ENCODE data around the gene ABCG1. TPM values are rescaled to one million over a fixed set of nuclear protein-coding genes. Genes with fewer than 3 reads are reported as not detected.

ABCG1 gene
- polyA plus RNA-seq, 1 donor from 2014 or later: 11.6 TPM

DNA sequence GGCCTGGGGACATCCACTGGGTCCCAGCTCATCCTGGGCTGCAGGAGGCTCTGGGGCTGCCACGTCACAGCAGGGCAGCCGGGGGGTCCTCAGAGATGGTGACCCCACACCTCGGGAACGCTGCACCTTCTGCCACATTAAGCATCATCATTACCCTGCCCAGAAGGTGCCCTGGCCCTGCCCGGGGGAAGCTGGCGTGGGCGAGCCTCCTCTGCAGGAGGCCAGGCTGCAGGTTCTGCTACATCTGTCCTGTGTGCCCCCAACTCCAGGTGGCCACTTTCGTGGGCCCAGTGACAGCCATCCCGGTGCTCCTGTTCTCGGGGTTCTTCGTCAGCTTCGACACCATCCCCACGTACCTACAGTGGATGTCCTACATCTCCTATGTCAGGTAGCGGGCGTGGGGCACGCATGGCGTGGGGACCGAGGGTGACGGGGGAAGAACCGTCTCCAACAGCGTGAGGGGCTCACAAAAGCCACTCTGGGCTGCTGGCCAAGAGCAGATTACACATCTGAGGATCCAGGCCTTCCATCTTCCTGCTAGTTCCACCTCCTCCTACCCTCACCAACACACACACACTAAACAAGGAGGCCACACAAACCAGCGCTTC lies 75.4 kb downstream of the ABCG1 start:
- no peak overlapping the region for H3K4me3 Mint-ChIP-seq
- H3K36me3 Mint-ChIP-seq: peaks cover 2% of the 10 kb centered on the region
- H3K27ac Mint-ChIP-seq: no peak overlapping the region
- H3K27me3 Mint-ChIP-seq: no peaks in the 10 kb centered on the region
- no peaks in the 10 kb centered on the region for H3K9me3 Mint-ChIP-seq
- no peaks in the 10 kb centered on the region for H3K4me1 Mint-ChIP-seq

DNA sequence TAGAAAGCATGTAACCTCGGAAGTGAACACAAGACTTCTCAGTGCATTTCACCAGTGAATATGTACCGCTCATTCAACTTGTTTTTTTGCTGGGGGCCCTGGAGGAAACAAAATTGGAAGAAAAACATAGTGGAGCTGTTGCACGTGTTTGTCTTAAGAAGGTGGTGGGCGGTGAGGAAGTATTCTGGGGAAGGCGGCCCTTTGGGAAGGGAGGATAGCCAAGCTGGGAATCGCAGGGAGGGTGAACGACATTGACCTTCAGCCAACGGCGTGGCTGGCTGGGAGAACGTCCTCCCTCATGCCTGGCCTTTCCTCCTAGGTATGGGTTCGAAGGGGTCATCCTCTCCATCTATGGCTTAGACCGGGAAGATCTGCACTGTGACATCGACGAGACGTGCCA lies 76.9 kb downstream of the ABCG1 start:
- Mint-ChIP-seq H3K4me1 (no peaks in the 10 kb centered on the region), H3K4me3 (no peak overlapping the region), H3K9me3 (no peaks in the 10 kb centered on the region), H3K27ac (peak overlapping the region in 2 of 3 donors; percentile 14 to 65), H3K27me3 (no peaks in the 10 kb centered on the region), H3K36me3 (no peaks in the 10 kb centered on the region)

- Mint-ChIP-seq H3K27me3 (no peaks in the 10 kb centered on the region), H3K4me3 (no peak overlapping the region), H3K27ac (no peak overlapping the region), H3K9me3 (no peaks in the 10 kb centered on the region), H3K4me1 (no peaks in the 10 kb centered on the region), H3K36me3 (no peaks in the 10 kb centered on the region)
Observed at GRCh38 chr21:42296501-42296900, 77.6 kb downstream of the ABCG1 start.

GRCh38 chr21:42297377-42297776 lies 78.4 kb downstream of the ABCG1 start:
- Mint-ChIP-seq H3K4me1 (no peaks in the 10 kb centered on the region), H3K27ac (peak overlapping the region in 1 of 3 donors; percentile 16), H3K9me3 (no peaks in the 10 kb centered on the region), H3K27me3 (no peaks in the 10 kb centered on the region), H3K4me3 (no peak overlapping the region), H3K36me3 (no peaks in the 10 kb centered on the region)

GRCh38 chr21:42298237-42298636 lies 79.3 kb downstream of the ABCG1 start:
- Mint-ChIP-seq H3K9me3 (no peaks in the 10 kb centered on the region), H3K27me3 (no peaks in the 10 kb centered on the region), H3K4me1 (no peaks in the 10 kb centered on the region), H3K36me3 (no peaks in the 10 kb centered on the region), H3K27ac (no peak overlapping the region), H3K4me3 (no peak overlapping the region)

DNA sequence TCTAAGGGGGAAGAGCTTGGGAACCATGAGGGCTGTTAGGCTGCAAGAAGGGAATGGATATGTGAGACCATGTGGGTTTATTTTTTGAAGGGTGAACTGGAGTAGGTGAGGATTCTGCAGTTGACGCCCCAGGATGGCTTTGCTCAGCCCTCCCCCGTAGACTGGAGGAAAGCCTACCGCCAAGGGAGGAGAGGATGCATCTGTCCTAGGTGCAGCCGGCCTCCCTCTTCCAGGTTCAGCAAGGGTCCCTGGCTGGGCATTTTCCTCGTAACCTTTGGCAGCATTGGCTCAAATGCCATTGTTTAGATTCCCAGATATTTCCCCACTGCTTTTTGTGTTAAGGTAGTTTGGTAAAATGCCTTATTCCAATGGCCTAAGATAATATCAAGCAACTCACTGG lies 79.7 kb downstream of the ABCG1 start:
- H3K27me3 Mint-ChIP-seq: no peaks in the 10 kb centered on the region
- H3K4me3 Mint-ChIP-seq: no peak overlapping the region
- no peaks in the 10 kb centered on the region for H3K9me3 Mint-ChIP-seq
- no peak overlapping the region for H3K27ac Mint-ChIP-seq
- H3K36me3 Mint-ChIP-seq: no peaks in the 10 kb centered on the region
- no peaks in the 10 kb centered on the region for H3K4me1 Mint-ChIP-seq

DNA sequence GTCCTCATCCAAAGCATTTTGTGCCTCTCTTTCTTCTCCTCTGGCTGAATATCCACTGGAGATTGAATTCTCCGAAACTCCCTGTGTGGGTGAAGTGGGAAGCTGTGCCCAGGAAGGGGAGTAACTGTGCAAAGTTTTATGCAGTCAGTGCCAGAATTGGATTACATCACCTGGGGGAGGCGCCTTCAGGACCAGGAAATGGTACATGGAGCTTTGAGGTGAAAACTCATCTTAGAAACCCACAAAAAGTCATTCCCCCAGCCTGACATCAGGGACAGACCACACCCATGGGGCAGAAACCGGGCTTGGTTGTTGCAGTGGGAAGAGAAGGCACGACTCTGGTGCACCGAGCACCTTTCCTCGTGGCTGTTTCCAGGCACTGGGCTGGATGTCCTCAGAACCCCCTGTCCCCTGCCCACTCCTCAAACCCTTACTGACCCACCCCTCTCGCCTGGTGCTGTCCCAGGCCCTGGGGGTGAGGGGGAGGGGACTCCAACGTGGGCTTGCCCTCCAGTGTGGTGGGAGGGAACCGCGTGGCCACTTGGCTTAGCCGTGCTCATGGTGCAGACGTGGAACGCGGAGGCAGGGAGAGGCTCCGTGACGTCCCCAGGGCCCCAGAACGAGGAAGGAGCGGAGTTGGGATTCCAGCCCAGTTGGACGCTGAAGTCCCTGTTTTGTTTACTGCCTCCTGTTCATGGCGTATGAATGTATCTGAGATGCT lies 80.5 kb downstream of the ABCG1 start:
- Mint-ChIP-seq H3K4me1 (no peaks in the 10 kb centered on the region), H3K27me3 (peaks cover 5% of the 10 kb centered on the region), H3K4me3 (no peak overlapping the region), H3K36me3 (no peaks in the 10 kb centered on the region), H3K9me3 (no peaks in the 10 kb centered on the region), H3K27ac (peak overlapping the region in 1 of 3 donors; percentile 92)

GRCh38 chr21:42300045-42300583 lies 81.2 kb downstream of the ABCG1 start:
- peaks cover 7% of the 10 kb centered on the region for H3K27me3 Mint-ChIP-seq
- H3K4me3 Mint-ChIP-seq: no peak overlapping the region
- H3K27ac Mint-ChIP-seq: peak overlapping the region in 1 of 3 donors; percentile 92
- H3K9me3 Mint-ChIP-seq: no peaks in the 10 kb centered on the region
- H3K36me3 Mint-ChIP-seq: no peaks in the 10 kb centered on the region
- no peaks in the 10 kb centered on the region for H3K4me1 Mint-ChIP-seq

DNA sequence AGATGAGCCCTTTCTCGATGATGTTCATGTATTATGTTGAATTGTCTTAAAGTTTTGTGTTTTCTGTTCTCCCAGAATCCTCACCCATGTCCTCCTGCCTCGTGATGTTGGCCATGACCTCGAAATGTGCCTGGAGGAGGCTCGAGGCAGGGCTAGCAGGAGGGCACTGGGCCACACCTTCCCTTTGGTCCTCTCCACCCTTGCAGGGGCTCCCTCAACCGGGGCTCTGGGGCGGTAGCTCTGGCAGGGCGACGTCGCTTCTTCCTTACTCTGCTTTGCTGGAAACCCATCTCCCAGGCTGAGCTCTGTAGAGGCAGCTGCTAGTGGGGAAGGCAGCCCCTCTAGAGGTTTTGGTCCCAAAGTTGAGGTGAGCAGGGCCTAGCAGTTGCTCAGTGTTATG lies 82.0 kb downstream of the ABCG1 start:
- H3K4me1 Mint-ChIP-seq: no peaks in the 10 kb centered on the region
- H3K4me3 Mint-ChIP-seq: no peak overlapping the region
- no peaks in the 10 kb centered on the region for H3K36me3 Mint-ChIP-seq
- H3K9me3 Mint-ChIP-seq: no peaks in the 10 kb centered on the region
- peak overlapping the region in 1 of 3 donors; percentile 87 for H3K27ac Mint-ChIP-seq
- peaks cover 15% of the 10 kb centered on the region for H3K27me3 Mint-ChIP-seq

- Mint-ChIP-seq H3K27me3 (peaks cover 17% of the 10 kb centered on the region), H3K4me3 (no peak overlapping the region), H3K4me1 (no peaks in the 10 kb centered on the region), H3K9me3 (no peaks in the 10 kb centered on the region), H3K27ac (no peak overlapping the region), H3K36me3 (no peaks in the 10 kb centered on the region)
Observed at GRCh38 chr21:42301371-42302075, 82.6 kb downstream of the ABCG1 start.

DNA sequence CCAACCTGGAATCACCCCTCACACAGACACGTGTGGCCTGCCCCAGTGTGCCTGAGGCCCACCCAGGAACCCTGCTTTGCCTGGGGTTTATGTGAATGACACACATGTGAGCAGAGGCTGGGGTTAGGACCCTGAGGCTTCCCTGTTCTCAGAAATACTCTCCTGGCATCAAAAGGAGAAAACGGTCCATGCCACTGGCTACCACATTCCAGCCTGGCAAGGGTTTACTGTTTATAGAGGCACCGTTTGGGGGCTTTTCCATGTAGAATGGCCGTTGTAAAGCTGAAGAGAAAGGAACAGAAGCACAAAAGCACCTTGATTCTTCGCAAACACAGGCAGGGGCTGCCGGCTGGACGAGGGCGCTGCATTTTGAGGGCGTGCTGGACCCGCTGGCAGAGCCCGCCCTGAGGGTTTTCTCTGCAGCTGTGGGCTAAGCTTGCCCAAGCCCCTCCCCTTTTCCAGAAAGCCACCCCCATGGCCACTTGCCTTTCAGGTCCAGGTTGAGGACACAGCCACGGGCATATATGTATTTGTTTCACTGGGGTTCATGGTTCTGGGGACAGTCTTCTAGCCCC lies 83.2 kb downstream of the ABCG1 start:
- Mint-ChIP-seq H3K36me3 (no peaks in the 10 kb centered on the region), H3K4me1 (no peaks in the 10 kb centered on the region), H3K4me3 (no peak overlapping the region), H3K27me3 (peaks cover 24% of the 10 kb centered on the region), H3K27ac (no peak overlapping the region), H3K9me3 (no peaks in the 10 kb centered on the region)

DNA sequence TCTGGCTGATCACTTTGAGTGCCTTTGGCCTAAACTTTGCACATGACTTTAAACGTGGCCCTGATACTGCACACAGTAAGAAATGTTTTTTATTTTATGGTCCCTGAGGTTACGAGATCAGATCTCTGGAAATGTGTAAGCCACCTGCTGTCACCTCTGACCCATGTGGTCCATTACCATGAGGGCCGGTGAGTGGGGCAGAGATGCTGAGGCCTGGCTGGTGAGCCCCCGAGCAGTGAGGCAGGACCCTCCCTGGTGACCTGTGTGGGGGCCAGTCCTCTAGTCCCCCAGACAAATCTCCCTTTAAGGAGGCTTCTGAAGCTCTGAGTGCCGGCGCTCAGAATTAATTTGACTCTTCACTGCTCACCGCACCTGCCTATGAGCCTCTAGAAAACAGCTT lies 83.9 kb downstream of the ABCG1 start:
- Mint-ChIP-seq H3K9me3 (no peaks in the 10 kb centered on the region), H3K36me3 (no peaks in the 10 kb centered on the region), H3K4me1 (no peaks in the 10 kb centered on the region), H3K4me3 (no peak overlapping the region), H3K27ac (peak overlapping the region in 1 of 3 donors; percentile 59), H3K27me3 (peaks cover 29% of the 10 kb centered on the region)

DNA sequence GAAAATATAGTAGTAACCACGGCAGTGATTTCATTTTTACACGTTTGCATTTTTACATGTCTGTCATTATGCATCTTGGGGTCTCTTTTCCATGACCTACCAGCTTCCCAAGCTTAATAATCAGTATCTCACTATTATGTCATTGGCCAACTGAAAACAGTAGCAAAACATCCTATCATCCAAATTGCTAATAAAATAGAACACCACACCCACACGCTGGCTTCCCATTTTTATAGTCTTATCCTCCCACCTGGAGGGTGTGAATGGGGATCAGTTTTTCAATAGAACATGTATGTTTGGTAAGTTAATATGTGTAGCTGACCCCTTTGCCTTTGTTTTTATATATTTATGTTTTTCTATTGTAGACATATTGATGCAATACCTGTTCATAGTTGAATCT lies 84.5 kb downstream of the ABCG1 start:
- Mint-ChIP-seq H3K27me3 (peaks cover 30% of the 10 kb centered on the region), H3K4me1 (no peaks in the 10 kb centered on the region), H3K36me3 (no peaks in the 10 kb centered on the region), H3K4me3 (no peak overlapping the region), H3K9me3 (no peaks in the 10 kb centered on the region), H3K27ac (no peak overlapping the region)

DNA sequence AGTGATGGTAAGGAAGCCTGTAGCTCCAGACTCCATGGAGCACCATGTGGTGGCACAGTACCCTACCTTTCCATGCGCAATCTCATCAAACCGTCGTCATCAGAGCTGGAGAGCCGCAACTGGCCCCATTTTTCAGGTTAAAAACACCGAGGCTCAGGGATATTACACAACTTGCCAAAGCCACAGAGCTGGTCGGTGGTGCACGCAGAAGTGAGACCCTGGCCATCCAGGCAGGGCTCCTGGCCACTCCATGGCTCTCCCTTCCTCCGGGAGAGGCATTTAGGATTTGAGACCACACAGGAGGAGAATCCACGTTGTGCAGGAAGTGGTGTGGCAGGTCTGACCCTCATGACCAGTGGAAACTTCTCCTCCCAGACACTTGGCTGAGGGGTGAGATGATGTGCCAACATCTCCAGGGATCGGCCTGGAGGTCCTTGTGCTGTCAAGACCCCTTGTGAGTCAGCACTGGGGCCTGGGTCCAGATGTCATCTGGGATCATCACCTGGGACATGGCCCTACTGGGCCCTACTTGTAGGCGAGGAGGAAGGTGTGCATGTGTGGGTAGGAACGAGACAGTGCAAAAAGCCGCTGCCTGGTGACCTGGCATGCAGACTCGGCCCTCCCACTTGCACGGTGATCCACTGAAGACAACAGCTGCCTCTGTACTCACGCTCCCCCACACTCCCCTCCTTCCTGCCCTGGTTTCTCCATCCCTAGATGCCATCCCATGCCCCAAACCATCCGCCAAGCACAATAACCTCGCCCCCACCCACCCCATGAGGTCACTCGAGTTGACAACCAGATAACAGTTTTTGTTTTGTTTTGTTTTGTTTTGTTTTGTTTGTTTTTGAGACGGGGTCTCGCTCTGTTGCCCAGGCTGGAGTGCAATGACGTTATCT lies 85.9 kb downstream of the ABCG1 start:
- Mint-ChIP-seq H3K27ac (peak overlapping the region in 1 of 3 donors; percentile 64), H3K36me3 (no peaks in the 10 kb centered on the region), H3K4me1 (peaks cover 0 to 4% (median 0%) of the 10 kb centered on the region in 3 donors), H3K4me3 (no peak overlapping the region), H3K9me3 (no peaks in the 10 kb centered on the region), H3K27me3 (peaks cover 34% of the 10 kb centered on the region)

Measured in IgD-negative memory B cell (primary cell).